ENCODE data around the gene PTPRE.

DNA sequence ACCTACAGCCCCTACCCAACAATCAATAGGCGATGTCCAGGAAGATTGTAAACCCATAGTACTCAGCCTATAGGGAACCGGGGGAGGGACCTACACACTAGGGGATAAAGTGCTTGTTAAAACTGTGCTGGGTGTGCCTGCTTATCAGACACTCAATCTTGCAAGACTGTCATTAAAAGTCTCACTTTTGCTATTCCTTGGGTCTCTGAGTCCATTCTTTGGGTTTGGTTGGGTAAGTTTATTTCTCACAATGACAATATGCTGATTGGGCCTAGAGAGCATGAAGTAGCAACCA is 45.6 kb downstream of the PTPRE start:
- TF ChIP-seq EP300 (IDR thresholded peaks at IDR 0.05) (no peak), POLR2A (IDR thresholded peaks at IDR 0.05) (no peak), POLR2AphosphoS5 (IDR thresholded peaks at IDR 0.05) (no peak)
- TF ChIP-seq, protein P1, sequence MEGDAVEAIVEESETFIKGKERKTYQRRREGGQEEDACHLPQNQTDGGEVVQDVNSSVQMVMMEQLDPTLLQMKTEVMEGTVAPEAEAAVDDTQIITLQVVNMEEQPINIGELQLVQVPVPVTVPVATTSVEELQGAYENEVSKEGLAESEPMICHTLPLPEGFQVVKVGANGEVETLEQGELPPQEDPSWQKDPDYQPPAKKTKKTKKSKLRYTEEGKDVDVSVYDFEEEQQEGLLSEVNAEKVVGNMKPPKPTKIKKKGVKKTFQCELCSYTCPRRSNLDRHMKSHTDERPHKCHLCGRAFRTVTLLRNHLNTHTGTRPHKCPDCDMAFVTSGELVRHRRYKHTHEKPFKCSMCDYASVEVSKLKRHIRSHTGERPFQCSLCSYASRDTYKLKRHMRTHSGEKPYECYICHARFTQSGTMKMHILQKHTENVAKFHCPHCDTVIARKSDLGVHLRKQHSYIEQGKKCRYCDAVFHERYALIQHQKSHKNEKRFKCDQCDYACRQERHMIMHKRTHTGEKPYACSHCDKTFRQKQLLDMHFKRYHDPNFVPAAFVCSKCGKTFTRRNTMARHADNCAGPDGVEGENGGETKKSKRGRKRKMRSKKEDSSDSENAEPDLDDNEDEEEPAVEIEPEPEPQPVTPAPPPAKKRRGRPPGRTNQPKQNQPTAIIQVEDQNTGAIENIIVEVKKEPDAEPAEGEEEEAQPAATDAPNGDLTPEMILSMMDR (IDR thresholded peaks at IDR 0.05) = no peak
